ENCODE measurements around the gene TMEM117.

Gene TMEM117

GRCh38 chr12:44126806-44127205, 290.9 kb downstream of the TMEM117 start:
- TF ChIP-seq CTCF (IDR thresholded peaks at IDR 0.05): no peak
- Histone ChIP-seq H3K27me3 (no peaks in the 10 kb centered on the region), H3K9me3 (peaks cover 4% of the 10 kb centered on the region)

GRCh38 chr12:44127966-44128710, 292.3 kb downstream of the TMEM117 start:
- TF ChIP-seq CTCF (IDR thresholded peaks at IDR 0.05): no peak
- Histone ChIP-seq H3K27ac (no peak overlapping the region), H3K9me3 (no peaks in the 10 kb centered on the region)

More at GRCh38 chr12:44126806-44127205, 290.9 kb downstream of the TMEM117 start:
- Histone ChIP-seq H3K4me3 (ENCODE audit: low read depth in 1 of 2, low read length in 1 of 2) (no peak overlapping the region), H3K27ac (no peak overlapping the region), H3K4me1 (ENCODE audit: control insufficient read depth in 1 of 2, insufficient read depth in 1 of 2, low read depth in 1 of 2, low read length in 1 of 2) (no peaks in the 10 kb centered on the region), H3K36me3 (no peaks in the 10 kb centered on the region)

DNA sequence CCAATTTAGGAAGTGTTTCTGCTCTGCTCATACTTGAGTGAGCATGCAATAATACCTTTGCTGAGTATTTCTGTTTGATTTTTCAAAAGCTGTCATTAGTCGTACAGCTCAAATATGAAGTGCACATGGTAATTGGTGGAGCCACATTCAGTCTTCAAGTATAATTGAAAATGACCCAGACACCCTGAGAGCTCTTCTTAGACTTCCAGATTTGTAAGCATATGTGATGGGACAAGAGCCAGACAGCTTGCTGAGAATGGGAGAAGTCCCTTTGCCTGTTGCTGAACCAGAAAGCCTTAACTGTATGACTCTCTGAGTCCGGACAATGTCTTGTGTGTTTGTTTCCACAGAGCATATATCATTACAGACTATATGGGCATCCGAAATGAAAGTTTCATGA, 307.3 kb downstream of the TMEM117 start:
- TF ChIP-seq CTCF (IDR thresholded peaks at IDR 0.05): no peak
- Histone ChIP-seq H3K4me3 (ENCODE audit: low read depth in 1 of 2, low read length in 1 of 2) (no peak overlapping the region), H3K36me3 (no peaks in the 10 kb centered on the region), H3K27ac (no peak overlapping the region), H3K27me3 (no peaks in the 10 kb centered on the region), H3K9me3 (no peaks in the 10 kb centered on the region), H3K4me1 (ENCODE audit: control insufficient read depth in 1 of 2, insufficient read depth in 1 of 2, low read depth in 1 of 2, low read length in 1 of 2) (no peaks in the 10 kb centered on the region)

More at GRCh38 chr12:44127966-44128710, 292.3 kb downstream of the TMEM117 start:
- no peak overlapping the region for H3K4me3 ChIP-seq (ENCODE audit: low read depth in 1 of 2, low read length in 1 of 2)
- H3K27me3 ChIP-seq: no peaks in the 10 kb centered on the region
- H3K36me3 ChIP-seq: no peaks in the 10 kb centered on the region
- H3K4me1 ChIP-seq (ENCODE audit: control insufficient read depth in 1 of 2, insufficient read depth in 1 of 2, low read depth in 1 of 2, low read length in 1 of 2): no peaks in the 10 kb centered on the region

- Histone ChIP-seq H3K27ac (no peak overlapping the region), H3K4me3 (ENCODE audit: low read depth in 1 of 2, low read length in 1 of 2) (no peak overlapping the region), H3K4me1 (ENCODE audit: control insufficient read depth in 1 of 2, insufficient read depth in 1 of 2, low read depth in 1 of 2, low read length in 1 of 2) (no peaks in the 10 kb centered on the region), H3K36me3 (no peaks in the 10 kb centered on the region), H3K9me3 (no peaks in the 10 kb centered on the region), H3K27me3 (no peaks in the 10 kb centered on the region)
- no peak for TF ChIP-seq CTCF (IDR thresholded peaks at IDR 0.05)
Observed at GRCh38 chr12:44148936-44149335, 313.1 kb downstream of the TMEM117 start.

GRCh38 chr12:44154128-44154527, 318.2 kb downstream of the TMEM117 start:
- Histone ChIP-seq H3K27me3 (no peaks in the 10 kb centered on the region), H3K9me3 (no peaks in the 10 kb centered on the region), H3K36me3 (no peaks in the 10 kb centered on the region), H3K27ac (no peak overlapping the region), H3K4me3 (ENCODE audit: low read depth in 1 of 2, low read length in 1 of 2) (no peak overlapping the region), H3K4me1 (ENCODE audit: control insufficient read depth in 1 of 2, insufficient read depth in 1 of 2, low read depth in 1 of 2, low read length in 1 of 2) (no peaks in the 10 kb centered on the region)
- no peak for TF ChIP-seq CTCF (IDR thresholded peaks at IDR 0.05)
